CD14-positive monocyte (primary cell): ENCODE results near the gene RGS3. TPM values are rescaled to one million over a fixed set of nuclear protein-coding genes. Genes with fewer than 3 reads are reported as not detected.
A peak's percentile ranks its signal among the peaks of the same experiment; 100 is the strongest.

Experiments used
- DNase-seq, 3 donors: peaks; one replicate each; pipeline ENCODE4 v3.0.0-alpha.2; 2011 to 2022
- H2AFZ ChIP-seq: 2 replicates; pipeline ENCODE4 v1.6.0; 2012; ENCODE audit warnings: mild to moderate bottlenecking, low read depth, low read length, inconsistent platforms; ENCODE audit not compliant: insufficient read depth, poor library complexity, severe bottlenecking
- H3K27ac ChIP-seq, 2 donors: 1 replicate in 1 of 2; 2 replicates in 1 of 2; pipeline ENCODE4 v1.5.1; 2012 to 2013; ENCODE audit warnings: low read length in 2 of 2, control low read depth in 1 of 2, inconsistent platforms in 1 of 2, low read depth in 1 of 2, mild to moderate bottlenecking in 1 of 2
- H3K27me3 ChIP-seq, 2 donors: one replicate each; pipeline versions ENCODE4 v1.6.0 to v1.6.1; 2011 to 2013; ENCODE audit warnings: low read length in 2 of 2; ENCODE audit not compliant: control insufficient read depth in 2 of 2, insufficient read depth in 2 of 2
- H3K36me3 ChIP-seq, 2 donors: replicated peaks in 1 of 2; 1 replicate in 1 of 2; 2 replicates in 1 of 2; pipeline versions ENCODE4 v1.5.1 to v1.6.1; 2012 to 2013; ENCODE audit warnings: low read length in 2 of 2, control low read depth in 1 of 2, inconsistent platforms in 1 of 2, mild to moderate bottlenecking in 1 of 2; ENCODE audit not compliant: insufficient read depth in 2 of 2, control insufficient read depth in 1 of 2
- H3K4me1 ChIP-seq, 2 donors: 1 replicate in 1 of 2; 2 replicates in 1 of 2; pipeline versions ENCODE4 v1.5.1 to v1.6.1; 2012 to 2013; ENCODE audit warnings: low read length in 2 of 2, control low read depth in 1 of 2, inconsistent platforms in 1 of 2, mild to moderate bottlenecking in 1 of 2, moderate library complexity in 1 of 2; ENCODE audit not compliant: insufficient read depth in 2 of 2, control insufficient read depth in 1 of 2
- H3K4me2 ChIP-seq: replicated peaks from 2 replicates; pipeline ENCODE3; 2012; ENCODE audit warnings: low read length, moderate library complexity, mild to moderate bottlenecking; ENCODE audit not compliant: poor library complexity, severe bottlenecking; ENCODE audit errors: extremely low read depth
- H3K4me3 ChIP-seq, 3 experiments: fragments of 200-600 bp in 1 of 3; sonication (generic) in 1 of 3; replicated peaks in 1 of 3; 1 replicate in 2 of 3; 2 replicates in 1 of 3; pipeline ENCODE4 v1.5.1; 2011 to 2013; ENCODE audit warnings: low read length in 3 of 3, mild to moderate bottlenecking in 3 of 3, control low read depth in 2 of 3, low read depth in 2 of 3, inconsistent platforms in 1 of 3, moderate library complexity in 1 of 3
- H3K79me2 ChIP-seq: 2 replicates; pipeline ENCODE4 v1.6.0; 2012; ENCODE audit warnings: mild to moderate bottlenecking, control low read depth, inconsistent platforms, low read length, moderate library complexity; ENCODE audit not compliant: insufficient read depth
- H3K9ac ChIP-seq: 2 replicates; pipeline ENCODE4 v1.6.0; 2017; ENCODE audit warnings: low read length, mild to moderate bottlenecking; ENCODE audit not compliant: insufficient read depth, poor library complexity, severe bottlenecking
- H3K9me3 ChIP-seq, 2 donors: replicated peaks in 1 of 2; 1 replicate in 1 of 2; 2 replicates in 1 of 2; pipeline versions ENCODE4 v1.5.1 to v1.6.1; 2012 to 2013; ENCODE audit warnings: low read length in 2 of 2, control low read depth in 1 of 2; ENCODE audit not compliant: control insufficient read depth in 1 of 2, insufficient read depth in 1 of 2
- H4K20me1 ChIP-seq: 2 replicates; pipeline ENCODE4 v1.6.0; 2012; ENCODE audit warnings: mild to moderate bottlenecking, low read length, control low read depth, moderate library complexity; ENCODE audit not compliant: insufficient read depth
- H3K27ac Mint-ChIP-seq, 7 donors: one replicate each; pipeline ENCODE4 v1.8.0; 2020; ENCODE audit warnings: mild to moderate bottlenecking in 7 of 7, mixed read lengths in 7 of 7, moderate library complexity in 6 of 7, inconsistent platforms in 2 of 7
- H3K27me3 Mint-ChIP-seq, 3 donors: one replicate each; pipeline ENCODE4 v1.8.0; 2021 to 2022; ENCODE audit warnings: low read depth in 3 of 3, mild to moderate bottlenecking in 3 of 3, mixed read lengths in 3 of 3, moderate library complexity in 3 of 3, inconsistent platforms in 1 of 3
- H3K36me3 Mint-ChIP-seq, 2 donors: one replicate each; pipeline ENCODE4 v1.8.0; 2020; ENCODE audit warnings: mixed read lengths in 2 of 2, inconsistent platforms in 1 of 2, mild to moderate bottlenecking in 1 of 2
- H3K4me1 Mint-ChIP-seq: one replicate; pipeline ENCODE4 v1.8.0; 2020; ENCODE audit warnings: mild to moderate bottlenecking, mixed read lengths
- H3K4me3 Mint-ChIP-seq, 2 donors: one replicate each; pipeline ENCODE4 v1.8.0; 2020; ENCODE audit warnings: mild to moderate bottlenecking in 2 of 2, mixed read lengths in 2 of 2, moderate library complexity in 1 of 2
- H3K9me3 Mint-ChIP-seq, 7 donors: one replicate each; pipeline ENCODE4 v1.8.0; 2020 to 2022; ENCODE audit warnings: mixed read lengths in 7 of 7, mild to moderate bottlenecking in 6 of 7, moderate library complexity in 6 of 7, inconsistent platforms in 2 of 7
- WGBS: methylation state at CpG from one replicate; pipeline ENCODE4 v1.1.5; 2013; ENCODE audit warnings: missing lambda C conversion rate; ENCODE audit not compliant: insufficient coverage; 5-methylcytosine and 5-hydroxymethylcytosine counted together
- intact Hi-C, 2 donors: fragments of 100-400 bp; cut with micrococcal nuclease; formaldehyde crosslinking; loops; one replicate each; pipeline versions ENCODE4 v1.15.0 to v1.15.1; 2023
- polyA plus RNA-seq, 3 donors: library from polyadenylated mRNA; depleted of rRNA in 1 of 3; unstranded in 2 of 3; stranded (reverse) in 1 of 3; fragments of 300-500 nt in 2 of 3; fragments of >200 nt in 1 of 3; fragmentation: Illumina TruSeq in 2 of 3; gene quantifications; 1 replicate in 2 of 3; 2 replicates in 1 of 3; pipeline ENCODE4 v1.2.3, GENCODE V29; 2012 to 2021
- TF ChIP-seq, protein P1 (sequence below): fragments of 200-600 bp; IDR thresholded peaks from one replicate; pipeline ENCODE4 v1.8.0; 2022; ENCODE audit warnings: antibody characterized with exemption, mild to moderate bottlenecking

Gene RGS3
- polyA plus RNA-seq, 3 donors = 9.1 to 16.2 (median 15.8) TPM

DNA sequence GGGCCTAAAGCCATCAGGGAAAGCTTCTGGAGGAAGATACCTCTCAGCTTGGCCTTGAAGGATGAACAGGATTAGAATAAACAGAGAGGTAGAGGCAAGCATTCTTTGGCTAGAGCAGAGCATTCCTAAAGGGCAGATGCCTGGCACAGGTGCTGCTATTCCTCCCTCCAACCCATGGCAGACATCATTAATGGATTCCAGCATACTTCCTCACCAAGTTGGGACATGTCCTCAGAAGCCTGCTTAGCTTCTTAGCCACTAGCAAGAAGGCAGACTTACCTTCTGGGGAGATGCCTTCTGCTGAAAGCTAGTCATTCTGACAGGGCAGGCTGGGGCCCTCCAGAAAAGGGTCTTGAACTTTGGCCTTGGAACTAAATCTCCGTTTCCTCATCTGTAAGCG is 122.0 kb downstream of the RGS3 start:
- no CpG with 5 or more reads among the region's 2 CpGs for WGBS
- no peak for DNase-seq
- H3K4me1 ChIP-seq = peaks cover 89 to 93% of the 10 kb centered on the region in 2 donors
- H3K27me3 ChIP-seq = no peaks in the 10 kb centered on the region
- H2AFZ ChIP-seq = no peak overlapping the region
- H4K20me1 ChIP-seq = peaks cover 87% of the 10 kb centered on the region
- intact Hi-C loops = loop anchor here (5.0 to 10.0 kb wide), 3 partner anchors 61 to 141 kb away; no protein-coding TSS in a partner anchor
- H3K36me3 ChIP-seq = peaks cover 56 to 64% of the 10 kb centered on the region in 2 donors
- peaks cover 73% of the 10 kb centered on the region for H3K79me2 ChIP-seq
- H3K4me2 ChIP-seq = peak overlapping the region; percentile 36
- Mint-ChIP-seq H3K27me3 (peaks cover 0 to 2% (median 0%) of the 10 kb centered on the region in 3 donors), H3K4me3 (peak overlapping the region in 1 of 2 donors; percentile 33), H3K4me1 (peaks cover 90% of the 10 kb centered on the region), H3K36me3 (peaks cover 53 to 69% of the 10 kb centered on the region in 2 donors), H3K9me3 (no peaks in the 10 kb centered on the region), H3K27ac (peak overlapping the region in 5 of 7 donors; percentile 15 to 78 (median 63))
- peak overlapping the region in 1 of 2 donors; percentile 43 for H3K27ac ChIP-seq
- no peak overlapping the region for H3K9ac ChIP-seq
- no peak overlapping the region for H3K4me3 ChIP-seq
- H3K9me3 ChIP-seq = no peaks in the 10 kb centered on the region
- TF ChIP-seq, protein P1, sequence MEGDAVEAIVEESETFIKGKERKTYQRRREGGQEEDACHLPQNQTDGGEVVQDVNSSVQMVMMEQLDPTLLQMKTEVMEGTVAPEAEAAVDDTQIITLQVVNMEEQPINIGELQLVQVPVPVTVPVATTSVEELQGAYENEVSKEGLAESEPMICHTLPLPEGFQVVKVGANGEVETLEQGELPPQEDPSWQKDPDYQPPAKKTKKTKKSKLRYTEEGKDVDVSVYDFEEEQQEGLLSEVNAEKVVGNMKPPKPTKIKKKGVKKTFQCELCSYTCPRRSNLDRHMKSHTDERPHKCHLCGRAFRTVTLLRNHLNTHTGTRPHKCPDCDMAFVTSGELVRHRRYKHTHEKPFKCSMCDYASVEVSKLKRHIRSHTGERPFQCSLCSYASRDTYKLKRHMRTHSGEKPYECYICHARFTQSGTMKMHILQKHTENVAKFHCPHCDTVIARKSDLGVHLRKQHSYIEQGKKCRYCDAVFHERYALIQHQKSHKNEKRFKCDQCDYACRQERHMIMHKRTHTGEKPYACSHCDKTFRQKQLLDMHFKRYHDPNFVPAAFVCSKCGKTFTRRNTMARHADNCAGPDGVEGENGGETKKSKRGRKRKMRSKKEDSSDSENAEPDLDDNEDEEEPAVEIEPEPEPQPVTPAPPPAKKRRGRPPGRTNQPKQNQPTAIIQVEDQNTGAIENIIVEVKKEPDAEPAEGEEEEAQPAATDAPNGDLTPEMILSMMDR = no peak

- peaks cover 78% of the 10 kb centered on the region for H3K4me1 Mint-ChIP-seq
- peak overlapping the region; percentile 12 for H3K9ac ChIP-seq
- peaks cover 61% of the 10 kb centered on the region for H3K79me2 ChIP-seq
- peak overlapping the region in 1 of 2 donors; percentile 43 for H3K27ac ChIP-seq
- H3K27ac Mint-ChIP-seq = peak overlapping the region in 6 of 7 donors; percentile 21 to 71 (median 50)
- peak overlapping the region; percentile 3 for H3K4me2 ChIP-seq
- no peaks in the 10 kb centered on the region for H3K27me3 ChIP-seq
- H3K4me3 ChIP-seq = no peak overlapping the region
- 85% methylated on average over 12 of the region's 14 CpGs for WGBS
- no peak for DNase-seq
- peaks cover 75 to 80% of the 10 kb centered on the region in 2 donors for H3K36me3 ChIP-seq
- no peak overlapping the region for H3K4me3 Mint-ChIP-seq
- H3K4me1 ChIP-seq = peaks cover 76 to 83% of the 10 kb centered on the region in 2 donors
- no peaks in the 10 kb centered on the region for H3K9me3 Mint-ChIP-seq
- intact Hi-C loops = loop anchor here (5.0 to 10.0 kb wide), 3 partner anchors 63 to 143 kb away; no protein-coding TSS in a partner anchor
- peaks cover 99% of the 10 kb centered on the region for H4K20me1 ChIP-seq
- H3K36me3 Mint-ChIP-seq = peaks cover 71 to 84% of the 10 kb centered on the region in 2 donors
- no peak overlapping the region for H2AFZ ChIP-seq
- peaks cover 0 to 2% (median 0%) of the 10 kb centered on the region in 3 donors for H3K27me3 Mint-ChIP-seq
- TF ChIP-seq, protein P1 = no peak
- no peaks in the 10 kb centered on the region for H3K9me3 ChIP-seq
These were observed 124.0 kb downstream of the RGS3 start for GRCh38 chr9:113587471-113588031.
